GM10266 (cell line): ENCODE data around the gene CPNE4.

Source experiments
- DNase-seq: peaks from one replicate; pipeline ENCODE4 v3.0.0; 2012; ENCODE audit errors: extremely low spot score
- TF ChIP-seq, protein P1 (sequence below): IDR thresholded peaks from 2 replicates; pipeline ENCODE4 v1.5.1; 2012; ENCODE audit warnings: mild to moderate bottlenecking, low read depth; ENCODE audit not compliant: control insufficient read depth, insufficient read depth; ENCODE audit errors: missing control alignments

Gene CPNE4

DNA sequence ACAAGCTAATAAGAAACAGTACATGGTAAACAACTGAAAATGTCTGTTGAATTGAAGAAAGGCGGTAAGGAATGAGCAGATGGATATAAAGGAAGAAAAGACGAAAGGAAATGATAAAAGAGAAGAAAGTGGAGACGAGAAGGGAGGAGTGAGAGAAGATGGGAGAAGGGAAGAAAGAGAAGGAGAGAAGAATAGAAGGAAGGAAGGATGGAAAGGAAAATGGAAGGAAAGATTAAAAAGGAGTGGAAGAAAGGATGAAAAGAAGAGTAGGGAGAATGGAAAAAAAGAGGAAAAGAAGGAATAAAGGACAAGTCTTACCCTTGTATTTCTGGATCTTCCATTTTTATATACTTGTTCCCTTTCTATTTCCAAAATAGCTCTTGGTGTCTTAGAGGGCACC lies 17.7 kb downstream of the CPNE4 start:
- no peak for DNase-seq
- TF ChIP-seq, protein P1, sequence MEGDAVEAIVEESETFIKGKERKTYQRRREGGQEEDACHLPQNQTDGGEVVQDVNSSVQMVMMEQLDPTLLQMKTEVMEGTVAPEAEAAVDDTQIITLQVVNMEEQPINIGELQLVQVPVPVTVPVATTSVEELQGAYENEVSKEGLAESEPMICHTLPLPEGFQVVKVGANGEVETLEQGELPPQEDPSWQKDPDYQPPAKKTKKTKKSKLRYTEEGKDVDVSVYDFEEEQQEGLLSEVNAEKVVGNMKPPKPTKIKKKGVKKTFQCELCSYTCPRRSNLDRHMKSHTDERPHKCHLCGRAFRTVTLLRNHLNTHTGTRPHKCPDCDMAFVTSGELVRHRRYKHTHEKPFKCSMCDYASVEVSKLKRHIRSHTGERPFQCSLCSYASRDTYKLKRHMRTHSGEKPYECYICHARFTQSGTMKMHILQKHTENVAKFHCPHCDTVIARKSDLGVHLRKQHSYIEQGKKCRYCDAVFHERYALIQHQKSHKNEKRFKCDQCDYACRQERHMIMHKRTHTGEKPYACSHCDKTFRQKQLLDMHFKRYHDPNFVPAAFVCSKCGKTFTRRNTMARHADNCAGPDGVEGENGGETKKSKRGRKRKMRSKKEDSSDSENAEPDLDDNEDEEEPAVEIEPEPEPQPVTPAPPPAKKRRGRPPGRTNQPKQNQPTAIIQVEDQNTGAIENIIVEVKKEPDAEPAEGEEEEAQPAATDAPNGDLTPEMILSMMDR, result no peak

DNA sequence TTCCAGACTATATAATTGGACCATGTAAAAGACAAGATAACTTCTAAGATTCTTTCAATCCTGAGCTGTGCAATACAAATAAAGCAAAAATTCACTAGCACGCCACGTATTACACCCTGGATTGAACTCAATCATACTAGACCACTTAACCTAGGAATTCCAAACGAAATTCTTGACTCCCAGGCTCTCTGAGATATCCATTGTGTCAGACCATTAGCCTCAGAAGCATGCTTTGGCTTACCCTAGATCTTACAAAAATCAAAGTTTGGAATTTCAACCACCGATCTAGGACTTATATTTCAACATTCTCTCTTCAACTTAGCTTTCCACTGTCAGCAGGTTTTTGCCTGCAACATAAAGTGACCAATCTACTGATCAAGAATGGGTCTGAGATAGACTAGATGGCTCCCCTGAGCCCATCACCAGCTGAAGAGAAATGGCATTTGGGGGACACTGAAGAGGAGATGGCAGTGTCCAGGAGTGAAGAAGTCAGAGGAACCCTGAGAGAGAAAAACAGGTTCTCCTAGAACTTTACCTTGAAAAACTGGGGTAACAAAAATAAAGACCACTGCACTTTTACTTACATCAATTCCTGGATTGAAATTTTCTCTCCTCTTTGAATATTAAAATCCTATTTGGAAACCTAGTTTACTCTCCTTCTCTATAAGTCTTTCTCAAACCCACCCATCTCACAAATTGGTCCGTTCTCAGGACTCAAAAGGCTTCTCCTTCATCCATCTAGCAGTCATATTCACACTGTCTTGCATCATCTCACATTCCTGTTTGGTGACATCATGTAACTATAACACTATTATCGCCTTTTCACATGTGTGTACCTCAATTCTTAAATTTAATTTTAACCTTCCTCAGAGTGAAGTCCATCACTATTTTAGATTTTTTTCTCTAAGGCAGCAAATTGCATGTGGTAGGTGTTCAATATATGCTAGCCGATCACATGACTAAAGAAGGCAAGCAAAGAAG lies 18.5 kb downstream of the CPNE4 start:
- no peak for DNase-seq
- TF ChIP-seq, protein P1, result no peak

DNA sequence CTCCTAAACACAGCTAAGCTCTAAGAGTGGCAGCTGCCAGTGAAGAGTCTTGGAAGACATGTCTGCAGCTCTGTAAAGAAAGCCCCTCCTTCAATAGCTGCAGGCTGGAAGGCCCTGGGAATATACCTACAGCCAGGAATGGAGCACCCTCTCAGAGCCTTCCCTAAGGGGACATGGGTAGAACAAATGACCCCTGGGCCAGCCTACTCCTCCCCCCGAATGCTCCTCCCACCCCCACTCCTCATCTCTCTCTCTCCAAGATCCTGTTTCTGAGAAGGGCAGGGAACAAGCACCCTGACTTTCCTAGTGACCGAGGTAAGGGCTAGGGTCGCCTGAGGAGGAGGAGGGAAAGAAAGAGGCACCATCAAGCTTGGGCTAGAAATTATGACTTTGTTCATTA lies 20.7 kb downstream of the CPNE4 start:
- TF ChIP-seq, protein P1, result no peak
- DNase-seq, result no peak

DNA sequence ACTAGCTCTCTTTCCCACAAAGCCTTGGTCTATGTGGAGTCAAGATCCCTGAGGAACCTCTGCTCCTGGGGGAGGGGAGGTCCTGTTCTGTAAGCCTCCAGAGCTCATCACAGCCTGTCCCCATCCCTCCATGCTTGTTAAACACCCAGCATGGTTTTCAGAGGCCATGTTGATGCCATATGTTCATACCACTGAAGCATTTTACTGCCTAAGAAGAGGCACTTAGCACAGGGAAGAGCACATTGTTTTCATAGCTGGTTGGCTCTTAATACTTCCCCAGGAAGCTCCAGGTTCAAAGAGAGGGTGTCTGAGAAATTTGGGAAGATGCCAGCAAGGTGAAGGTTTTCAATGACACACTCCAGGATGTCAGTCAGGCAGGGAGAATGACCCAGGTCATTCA lies 25.6 kb downstream of the CPNE4 start:
- TF ChIP-seq, protein P1, result no peak
- DNase-seq, result no peak

DNA sequence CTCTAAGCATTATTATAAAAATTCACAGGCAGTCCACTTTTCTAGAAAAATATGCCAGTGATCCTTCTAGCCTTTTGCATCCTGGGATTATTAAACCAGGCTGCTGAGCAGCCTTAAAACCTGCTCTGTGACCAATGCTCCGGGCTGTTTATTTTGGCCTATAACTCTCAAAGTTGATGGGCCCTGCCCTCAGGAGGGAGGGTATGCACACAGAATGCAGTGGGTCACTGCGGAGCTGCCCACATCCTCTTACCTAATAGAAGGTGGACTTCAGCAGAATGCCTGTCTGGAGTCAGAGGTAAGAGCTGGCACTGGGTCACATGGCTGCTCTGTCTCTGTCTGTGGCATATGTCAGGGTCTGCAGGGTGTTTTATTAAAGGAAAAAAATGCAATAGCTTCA lies 26.0 kb downstream of the CPNE4 start:
- DNase-seq, result no peak

DNA sequence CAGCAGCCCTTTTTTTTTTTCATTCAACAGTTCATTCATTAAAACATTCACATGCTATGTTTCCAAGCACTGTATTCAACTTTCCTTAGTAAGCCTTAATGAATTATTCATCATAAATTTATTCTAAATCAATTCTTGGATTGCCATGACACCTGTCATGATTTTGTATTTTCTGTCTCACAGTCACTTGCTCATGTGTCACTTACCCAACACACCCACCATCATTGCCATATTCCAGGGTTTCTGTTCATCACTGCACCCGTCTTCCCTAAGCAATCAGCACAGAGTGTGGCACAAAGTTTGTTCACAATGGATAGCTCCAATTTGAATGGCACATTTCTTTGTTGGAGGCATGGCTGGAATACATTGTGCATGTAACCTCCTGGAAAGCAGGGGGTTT lies 27.2 kb downstream of the CPNE4 start:
- TF ChIP-seq, protein P1, result no peak
- DNase-seq, result no peak

More for the DNA sequence above, 26.0 kb downstream of the CPNE4 start:
- TF ChIP-seq, protein P1, result no peak

DNA sequence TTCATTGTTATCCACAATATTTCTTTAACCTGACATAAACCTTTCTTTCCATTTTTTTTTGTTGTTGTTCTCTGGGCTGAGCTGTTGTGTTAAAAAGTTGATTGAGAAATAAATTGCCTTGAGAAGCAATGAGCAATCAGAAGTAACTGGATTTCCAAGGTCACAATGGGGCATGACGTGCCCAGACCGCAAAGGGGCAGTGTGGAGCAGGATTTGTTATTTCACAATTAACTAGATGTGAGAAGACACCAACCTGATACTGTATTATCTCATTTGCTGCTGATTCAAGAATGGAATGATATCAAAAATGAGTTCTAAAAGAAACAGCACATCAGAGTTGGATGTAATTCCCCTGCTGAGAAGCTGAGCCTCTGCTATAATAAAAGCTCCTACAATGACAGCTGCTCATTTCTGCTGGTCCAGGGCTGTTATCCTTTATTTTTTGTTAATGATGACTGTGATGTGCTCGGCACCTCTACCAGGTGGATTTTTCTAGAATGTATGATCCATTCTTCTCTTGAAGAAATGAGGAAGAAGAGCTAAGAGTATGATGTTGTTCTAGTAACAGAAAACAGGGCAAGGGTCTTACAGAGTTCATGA lies 28.1 kb downstream of the CPNE4 start:
- TF ChIP-seq, protein P1, result peak; percentile 53
- no peak for DNase-seq
